LNCaP clone FGC (cell line): Measurements from ENCODE around the gene TRIM44.
"Not testable (repeated sequence)": the region's sequence is repeated elsewhere in the genome, so short reads cannot be mapped to it uniquely, and the experiment has no call there.

Experiments
- DNase-seq: peaks from one replicate; pipeline ENCODE4 v3.0.0-alpha.2; 2011; ENCODE audit warnings: low read depth
- H3K4me3 ChIP-seq: 2 replicates; pipeline ENCODE4 v1.5.1; 2011; ENCODE audit warnings: mild to moderate bottlenecking, low read depth, low read length, control low read depth
- TF ChIP-seq, protein P1 (sequence below): IDR thresholded peaks from 2 replicates; pipeline ENCODE4 v1.5.1; 2012; ENCODE audit warnings: mild to moderate bottlenecking; ENCODE audit not compliant: control insufficient read depth, insufficient read depth; ENCODE audit errors: extremely low read depth

The TRIM44 gene

GRCh38 chr11:35655856-35656255 lies 6.7 kb upstream of the TRIM44 start:
- DNase-seq: no peak
- H3K4me3 ChIP-seq: no peak overlapping the region
- TF ChIP-seq, protein P1, sequence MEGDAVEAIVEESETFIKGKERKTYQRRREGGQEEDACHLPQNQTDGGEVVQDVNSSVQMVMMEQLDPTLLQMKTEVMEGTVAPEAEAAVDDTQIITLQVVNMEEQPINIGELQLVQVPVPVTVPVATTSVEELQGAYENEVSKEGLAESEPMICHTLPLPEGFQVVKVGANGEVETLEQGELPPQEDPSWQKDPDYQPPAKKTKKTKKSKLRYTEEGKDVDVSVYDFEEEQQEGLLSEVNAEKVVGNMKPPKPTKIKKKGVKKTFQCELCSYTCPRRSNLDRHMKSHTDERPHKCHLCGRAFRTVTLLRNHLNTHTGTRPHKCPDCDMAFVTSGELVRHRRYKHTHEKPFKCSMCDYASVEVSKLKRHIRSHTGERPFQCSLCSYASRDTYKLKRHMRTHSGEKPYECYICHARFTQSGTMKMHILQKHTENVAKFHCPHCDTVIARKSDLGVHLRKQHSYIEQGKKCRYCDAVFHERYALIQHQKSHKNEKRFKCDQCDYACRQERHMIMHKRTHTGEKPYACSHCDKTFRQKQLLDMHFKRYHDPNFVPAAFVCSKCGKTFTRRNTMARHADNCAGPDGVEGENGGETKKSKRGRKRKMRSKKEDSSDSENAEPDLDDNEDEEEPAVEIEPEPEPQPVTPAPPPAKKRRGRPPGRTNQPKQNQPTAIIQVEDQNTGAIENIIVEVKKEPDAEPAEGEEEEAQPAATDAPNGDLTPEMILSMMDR: no peak

DNA sequence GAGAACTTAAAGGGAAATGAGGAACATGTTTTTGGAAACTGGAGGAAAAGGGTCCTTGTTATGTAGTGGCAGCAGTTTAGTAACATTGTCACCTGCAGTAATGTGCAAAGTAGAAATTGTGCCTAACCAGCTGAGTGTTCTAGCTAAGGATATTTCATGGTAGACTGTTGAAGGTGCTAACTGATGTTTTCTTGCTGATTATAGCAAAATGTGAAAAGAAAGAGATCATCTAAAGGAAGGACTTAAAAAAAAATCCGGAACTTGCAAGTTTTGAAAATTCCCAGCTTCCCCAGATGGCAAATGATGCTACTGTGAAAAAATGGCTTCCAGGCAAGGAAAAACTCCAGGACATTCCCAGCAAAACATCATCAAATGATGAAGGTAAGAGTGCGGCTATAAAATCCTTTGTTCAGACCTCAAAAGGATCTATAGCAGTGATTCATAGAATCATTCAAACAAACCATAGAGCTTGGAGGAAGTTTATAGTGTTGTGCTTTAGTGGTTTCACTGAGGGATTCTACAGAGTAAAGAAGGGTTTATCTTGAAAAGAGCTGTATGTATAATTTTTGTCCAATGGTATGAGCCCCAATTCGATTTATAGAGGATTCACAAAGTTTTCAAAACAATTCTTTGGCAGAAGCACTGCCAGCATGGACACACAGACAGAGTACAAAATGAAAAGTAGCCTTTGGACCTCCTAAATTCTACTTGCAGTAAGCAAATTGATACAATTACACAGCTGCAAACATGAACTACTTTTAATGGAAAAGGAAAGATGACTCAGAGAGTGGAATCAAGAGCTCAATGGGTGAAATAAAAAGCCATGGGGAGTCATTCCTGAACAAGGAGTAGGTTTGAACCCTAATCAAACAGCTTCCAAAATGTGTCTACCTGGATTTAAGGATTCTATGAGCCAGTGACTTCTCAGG lies 4.3 kb upstream of the TRIM44 start:
- TF ChIP-seq, protein P1: no peak
- H3K4me3 ChIP-seq: no peak overlapping the region
- no peak for DNase-seq

- DNase-seq: no peak
- TF ChIP-seq, protein P1: no peak
- H3K4me3 ChIP-seq: peak overlapping the region; percentile 73
These were observed 1.0 kb upstream of the TRIM44 start for GRCh38 chr11:35661534-35661933.

DNA sequence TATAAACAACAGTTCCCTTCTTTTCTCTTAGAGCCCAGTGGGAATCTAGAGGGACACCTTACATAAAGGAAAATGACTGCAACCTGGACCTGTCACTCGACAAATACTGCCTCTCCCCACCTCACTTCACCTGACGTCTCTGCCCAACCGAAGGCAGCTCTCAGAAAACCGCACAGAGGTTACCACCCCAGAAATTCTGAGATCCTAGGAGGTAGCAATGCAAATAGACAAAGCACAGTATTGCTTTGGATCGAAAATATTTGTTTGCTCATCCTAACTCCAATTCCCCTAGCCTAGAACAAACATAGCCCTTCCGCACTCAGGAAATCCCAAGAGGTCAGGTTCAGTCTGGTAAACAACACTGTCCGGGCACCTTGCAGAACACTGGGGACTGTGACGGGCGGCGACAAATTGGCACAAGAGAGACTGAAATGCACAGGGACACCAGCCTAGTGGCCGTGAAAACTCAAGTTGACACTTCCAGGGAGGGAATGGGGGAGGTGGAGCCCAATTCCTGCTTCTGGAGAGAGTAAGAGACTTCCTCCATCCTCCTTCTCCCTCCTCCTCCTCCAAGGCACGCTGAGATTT lies 420 bp upstream of the TRIM44 start:
- TF ChIP-seq, protein P1: no peak
- peak; percentile 49 for DNase-seq
- H3K4me3 ChIP-seq: peak overlapping the region; percentile 73

DNA sequence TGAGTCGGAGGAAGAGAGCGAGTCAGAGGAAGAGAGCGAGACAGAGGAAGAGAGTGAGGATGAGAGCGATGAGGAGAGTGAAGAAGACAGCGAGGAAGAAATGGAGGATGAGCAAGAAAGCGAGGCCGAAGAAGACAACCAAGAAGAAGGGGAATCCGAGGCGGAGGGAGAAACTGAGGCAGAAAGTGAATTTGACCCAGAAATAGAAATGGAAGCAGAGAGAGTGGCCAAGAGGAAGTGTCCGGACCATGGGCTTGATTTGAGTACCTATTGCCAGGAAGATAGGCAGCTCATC lies 780 bp downstream of the TRIM44 start:
- TF ChIP-seq, protein P1: no peak
- no peak for DNase-seq
- peak overlapping the region; percentile 73 for H3K4me3 ChIP-seq

- no peak overlapping the region for H3K4me3 ChIP-seq
- DNase-seq: no peak
- TF ChIP-seq, protein P1: no peak
These were observed 2.4 kb downstream of the TRIM44 start for GRCh38 chr11:35664977-35665441.

GRCh38 chr11:35667257-35667656 lies 4.7 kb downstream of the TRIM44 start:
- TF ChIP-seq, protein P1: no peak
- H3K4me3 ChIP-seq: no peak overlapping the region
- no peak for DNase-seq

- not testable (repeated sequence) for DNase-seq, H3K4me3 ChIP-seq
These were observed 5.8 kb downstream of the TRIM44 start for GRCh38 chr11:35668350-35668749.
